A549 (cell line): ENCODE results near the gene NDUFA11. TPM values are rescaled to one million over a fixed set of nuclear protein-coding genes. Genes with fewer than 3 reads are reported as not detected.

Source experiments
- ATAC-seq, 2 experiments: fragments of 200-7000 bp in 1 of 2; fragments of >200 bp in 1 of 2; cut with Nextera tagmentation in 1 of 2; cut with Tn5 transposase in 1 of 2; 3 replicates each; pipeline versions ENCODE4 v1.8.0 to v1.9.1; 2018 to 2020; ENCODE audit warnings: mild to moderate bottlenecking in 1 of 2, moderate library complexity in 1 of 2
- CTCF ChIA-PET: fragments of 300-600 bp; sonication (Branson Sonifier 250); formaldehyde crosslinking; extraction: SDS; loops from one replicate; lab custom pipeline; 2021; ENCODE audit warnings: antibody characterized with exemption, inconsistent platforms; lab: Yijun Ruan, JAX
- POLR2A ChIA-PET: fragments of 350-600 bp; formaldehyde crosslinking; extraction: SDS; loops from one replicate; lab custom pipeline; 2021; ENCODE audit warnings: antibody characterized with exemption, inconsistent platforms; lab: Yijun Ruan, JAX
- DNase-seq, 2 experiments: peaks; one replicate each; pipeline versions ENCODE4 v3.0.0 to v3.0.0-alpha.2; 2011 to 2016; ENCODE audit warnings: low read depth in 1 of 2, low spot score in 1 of 2
- FAIRE-seq: peaks from 2 replicates; lab custom pipeline; 2011; peaks lifted over from hg19 to GRCh38; lab: Jason Lieb, UNC
- H3K27ac ChIP-seq, 2 experiments: fragments of >200 bp; sonication (Bioruptor Twin); formaldehyde crosslinking; 3 replicates each; pipeline ENCODE4 v1.5.1; 2016 to 2017
- H3K4me1 ChIP-seq: fragments of >200 bp; sonication (Bioruptor Twin); formaldehyde crosslinking; 3 replicates; pipeline ENCODE4 v1.6.1; 2016
- H3K4me2 ChIP-seq: fragments of >200 bp; sonication (Bioruptor Twin); formaldehyde crosslinking; 3 replicates; pipeline ENCODE4 v1.6.1; 2016
- H3K4me3 ChIP-seq: fragments of >200 bp; sonication (Bioruptor Twin); formaldehyde crosslinking; 3 replicates; pipeline ENCODE4 v1.5.1; 2016
- H3K9me3 ChIP-seq: fragments of >200 bp; sonication (Bioruptor Twin); formaldehyde crosslinking; 3 replicates; pipeline ENCODE4 v1.6.1; 2016
- BCL3 ChIP-seq: fragments of >200 bp; sonication (Bioruptor Twin); formaldehyde crosslinking; IDR thresholded peaks from 3 replicates; pipeline ENCODE4 v1.6.1; 2016
- CBX2 ChIP-seq: fragments of 200-600 bp; sonication (generic); IDR thresholded peaks from 2 replicates; pipeline ENCODE4 v1.6.1; 2016; ENCODE audit warnings: low read depth, mild to moderate bottlenecking, borderline replicate concordance
- CHD4 ChIP-seq: fragments of 200-600 bp; sonication (generic); IDR thresholded peaks from 2 replicates; pipeline ENCODE4 v1.6.1; 2016; ENCODE audit warnings: antibody characterized with exemption, mild to moderate bottlenecking, borderline replicate concordance
- CTCF ChIP-seq: fragments of >200 bp; sonication (Bioruptor Twin); formaldehyde crosslinking; IDR thresholded peaks from 3 replicates; pipeline ENCODE4 v1.5.1; 2016
- E2F6 ChIP-seq: IDR thresholded peaks from 2 replicates; pipeline ENCODE4 v1.6.1; 2012; ENCODE audit warnings: low read depth, borderline replicate concordance
- ELK1 ChIP-seq: fragments of 150-350 bp; IDR thresholded peaks from 2 replicates; pipeline ENCODE4 v1.6.1; 2014; ENCODE audit warnings: low read depth, mild to moderate bottlenecking, low read length
- FOSL2 ChIP-seq, 2 experiments: fragments of 450-650 bp in 1 of 2; fragments of >200 bp in 1 of 2; sonication (Bioruptor Twin) in 1 of 2; formaldehyde crosslinking; IDR thresholded peaks; 2 replicates each; pipeline versions ENCODE4 v1.5.0 to v1.6.1; 2016 to 2020; ENCODE audit warnings: mild to moderate bottlenecking in 1 of 2, moderate library complexity in 1 of 2
- GATA3 ChIP-seq: IDR thresholded peaks from 2 replicates; pipeline ENCODE4 v1.6.1; 2012; ENCODE audit warnings: borderline replicate concordance
- HDAC2 ChIP-seq: fragments of 200-600 bp; sonication (generic); IDR thresholded peaks from 2 replicates; pipeline ENCODE4 v1.6.1; 2016
- HEYL ChIP-seq: fragments of 250-450 bp; sonication (Bioruptor Pico); IDR thresholded peaks from 2 replicates; pipeline ENCODE4 v1.8.0; 2021; ENCODE audit warnings: mild to moderate bottlenecking, moderate library complexity
- HOXB5 ChIP-seq: fragments of 250-450 bp; sonication (Bioruptor Pico); IDR thresholded peaks from 2 replicates; pipeline ENCODE4 v1.5.0; 2020; ENCODE audit warnings: mild to moderate bottlenecking, moderate library complexity
- KDM5A ChIP-seq: fragments of 200-600 bp; sonication (generic); IDR thresholded peaks from 2 replicates; pipeline ENCODE4 v1.6.1; 2016; ENCODE audit warnings: antibody characterized with exemption, mild to moderate bottlenecking
- MAFK ChIP-seq: fragments of 450-650 bp; IDR thresholded peaks from 2 replicates; pipeline ENCODE4 v1.6.1; 2014; ENCODE audit not compliant: partially characterized antibody
- MAX ChIP-seq: IDR thresholded peaks from 2 replicates; pipeline ENCODE4 v1.6.1; 2012
- MAZ ChIP-seq: fragments of 150-350 bp; IDR thresholded peaks from 2 replicates; pipeline ENCODE4 v1.6.1; 2014; ENCODE audit warnings: antibody characterized with exemption, low read depth, low read length, borderline replicate concordance
- PHF8 ChIP-seq: fragments of 200-600 bp; sonication (generic); IDR thresholded peaks from 2 replicates; pipeline ENCODE4 v1.6.1; 2016; ENCODE audit warnings: low read depth, mild to moderate bottlenecking, antibody characterized with exemption, moderate library complexity, borderline replicate concordance
- POLR2A ChIP-seq: IDR thresholded peaks from 2 replicates; pipeline ENCODE4 v1.6.1; 2012; ENCODE audit warnings: mild to moderate bottlenecking, low read length
- RARB ChIP-seq: fragments of 250-450 bp; sonication (Bioruptor Pico); IDR thresholded peaks from 2 replicates; pipeline ENCODE4 v1.8.0; 2021; ENCODE audit warnings: mild to moderate bottlenecking, moderate library complexity
- RCOR1 ChIP-seq: fragments of 150-350 bp; IDR thresholded peaks from 2 replicates; pipeline ENCODE4 v1.6.1; 2014; ENCODE audit warnings: antibody characterized with exemption, low read length, low read depth
- SMC3 ChIP-seq: fragments of >200 bp; sonication (Bioruptor Twin); formaldehyde crosslinking; IDR thresholded peaks from 3 replicates; pipeline ENCODE4 v1.6.1; 2018; ENCODE audit warnings: inconsistent platforms
- SREBF2 ChIP-seq: fragments of 450-650 bp; IDR thresholded peaks from 2 replicates; pipeline ENCODE4 v1.6.1; 2014; ENCODE audit warnings: mild to moderate bottlenecking, moderate library complexity
- ZC3H11A ChIP-seq: fragments of 450-650 bp; IDR thresholded peaks from 2 replicates; pipeline ENCODE4 v1.6.1; 2014; ENCODE audit warnings: antibody characterized with exemption, mild to moderate bottlenecking
- ZSCAN20 ChIP-seq: fragments of 250-450 bp; sonication (Bioruptor Pico); IDR thresholded peaks from 2 replicates; pipeline ENCODE4 v1.8.0; 2022; ENCODE audit warnings: mild to moderate bottlenecking, moderate library complexity
- WGBS: methylation state at CpG from one replicate; pipeline ENCODE4 v1.1.6; 2017; ENCODE audit errors: missing lambda C conversion rate; 5-methylcytosine and 5-hydroxymethylcytosine counted together
- polyA plus RNA-seq, 4 experiments: library from polyadenylated mRNA; depleted of rRNA in 3 of 4; stranded (reverse); fragments of >200 nt; fragmentation: RNase III in 1 of 4; extraction: RNeasy Plus Mini Kit Qiagen cat#74134 plus additional on column Dnase treatment in 1 of 4; gene quantifications; 2 replicates in 3 of 4; 3 replicates in 1 of 4; pipeline ENCODE4 v1.2.3, GENCODE V29; 2011 to 2017
- TF ChIP-seq, protein P1 (sequence below): fragments of 250-450 bp; sonication (Bioruptor Pico); IDR thresholded peaks from 2 replicates; pipeline ENCODE4 v1.5.0; 2020; ENCODE audit warnings: low read depth, mild to moderate bottlenecking, moderate library complexity
- TF ChIP-seq, protein P2 (sequence below): IDR thresholded peaks from 2 replicates; pipeline ENCODE4 v1.6.1; 2012
- TF ChIP-seq, protein P3 (sequence below): fragments of >200 bp; sonication (Bioruptor Twin); formaldehyde crosslinking; IDR thresholded peaks from 2 replicates; pipeline ENCODE4 v1.6.1; 2016

Gene NDUFA11
- polyA plus RNA-seq, 2 of the 4 experiments (the other 2 are of a cell fraction), result 75.0 to 173 TPM

GRCh38 chr19:5915782-5916165 is 12.2 kb upstream of the NDUFA11 start:
- CTCF ChIA-PET, result interaction anchor here (0.6 kb wide), 1 partner anchor 143 kb away, joined by 3 read pairs; no protein-coding TSS in a partner anchor
- WGBS, result 86% methylated on average over 6 of the region's 11 CpGs
- Histone ChIP-seq H3K9me3 (no peaks in the 10 kb centered on the region), H3K4me2 (no peak overlapping the region), H3K4me3 (no peak overlapping the region), H3K27ac (no peak overlapping the region), H3K4me1 (peaks cover 15% of the 10 kb centered on the region)
- POLR2A ChIA-PET, result no interaction called here
- ATAC-seq, result no peak
- DNase-seq, result no peak
- no peak for TF ChIP-seq SREBF2
- no peak for TF ChIP-seq GATA3
- TF ChIP-seq CTCF, result no peak
- no peak for TF ChIP-seq PHF8
- TF ChIP-seq, protein P1, sequence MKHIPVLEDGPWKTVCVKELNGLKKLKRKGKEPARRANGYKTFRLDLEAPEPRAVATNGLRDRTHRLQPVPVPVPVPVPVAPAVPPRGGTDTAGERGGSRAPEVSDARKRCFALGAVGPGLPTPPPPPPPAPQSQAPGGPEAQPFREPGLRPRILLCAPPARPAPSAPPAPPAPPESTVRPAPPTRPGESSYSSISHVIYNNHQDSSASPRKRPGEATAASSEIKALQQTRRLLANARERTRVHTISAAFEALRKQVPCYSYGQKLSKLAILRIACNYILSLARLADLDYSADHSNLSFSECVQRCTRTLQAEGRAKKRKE (CRISPR knock-in tag), result no peak
- no peak for TF ChIP-seq CHD4
- no peak for TF ChIP-seq POLR2A
- TF ChIP-seq ELK1, result no peak
- no peak for FAIRE-seq

GRCh38 chr19:5914946-5915781 is 11.6 kb upstream of the NDUFA11 start:
- 82% methylated on average over 1 of the region's 42 CpGs for WGBS
- ChIA-PET POLR2A (no interaction called here), CTCF (interaction anchor here (0.6 kb wide), 1 partner anchor 142 kb away, joined by 3 read pairs; no protein-coding TSS in a partner anchor)
- Histone ChIP-seq H3K4me1 (peaks cover 15% of the 10 kb centered on the region), H3K27ac (peak overlapping the region in 1 of 2 experiments; percentile 76; a peak in 1 of 6 replicates), H3K9me3 (no peaks in the 10 kb centered on the region), H3K4me3 (no peak overlapping the region), H3K4me2 (no peak overlapping the region; the same call in 2 of the 3 replicates)
- TF ChIP-seq SMC3 (no peak), ZSCAN20 (CRISPR knock-in tag) (no peak), MAX (no peak), E2F6 (no peak), BCL3 (no peak), HOXB5 (no peak), CTCF (no peak), FOSL2 (IDR thresholded peaks at IDR 0.05) (no peak), FOSL2 (CRISPR knock-in tag; IDR thresholded peaks at IDR 0.05) (no peak), KDM5A (no peak), RARB (no peak), HDAC2 (no peak), CBX2 (no peak), ZC3H11A (no peak), PHF8 (no peak), RCOR1 (no peak), HEYL (CRISPR knock-in tag) (no peak), MAZ (no peak), MAFK (no peak)
- TF ChIP-seq, protein P2, sequence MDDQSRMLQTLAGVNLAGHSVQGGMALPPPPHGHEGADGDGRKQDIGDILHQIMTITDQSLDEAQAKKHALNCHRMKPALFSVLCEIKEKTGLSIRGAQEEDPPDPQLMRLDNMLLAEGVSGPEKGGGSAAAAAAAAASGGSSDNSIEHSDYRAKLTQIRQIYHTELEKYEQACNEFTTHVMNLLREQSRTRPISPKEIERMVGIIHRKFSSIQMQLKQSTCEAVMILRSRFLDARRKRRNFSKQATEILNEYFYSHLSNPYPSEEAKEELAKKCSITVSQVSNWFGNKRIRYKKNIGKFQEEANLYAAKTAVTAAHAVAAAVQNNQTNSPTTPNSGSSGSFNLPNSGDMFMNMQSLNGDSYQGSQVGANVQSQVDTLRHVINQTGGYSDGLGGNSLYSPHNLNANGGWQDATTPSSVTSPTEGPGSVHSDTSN, result no peak
- TF ChIP-seq, protein P3, sequence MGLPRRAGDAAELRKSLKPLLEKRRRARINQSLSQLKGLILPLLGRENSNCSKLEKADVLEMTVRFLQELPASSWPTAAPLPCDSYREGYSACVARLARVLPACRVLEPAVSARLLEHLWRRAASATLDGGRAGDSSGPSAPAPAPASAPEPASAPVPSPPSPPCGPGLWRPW, result no peak
- FAIRE-seq, result no peak
- no peak for DNase-seq
- no peak for ATAC-seq
